Stimulated activated CD8-positive, alpha-beta memory T cell treated with anti-CD3 and anti-CD28 coated beads, Interleukin-7, amount 100 ng/mL, for 48 hours (primary cell): ENCODE results near the gene GSC2.

Experiments
- DNase-seq, 2 donors: peaks; one replicate each; pipeline ENCODE4 v3.0.0-alpha.2; 2020; ENCODE audit warnings: low read depth in 1 of 2; ENCODE audit errors: extremely low read depth in 1 of 2

The GSC2 gene

GRCh38 chr22:19178657-19179496 lies 28.8 kb upstream of the GSC2 start, which contains the start of gene SLC25A1:
Gene SLC25A1, minus strand, starts transcription at chr22:19178736. Its CDS starts 63 bp downstream, at chr22:19178673.
- peak; percentile 80 to 86 for DNase-seq

DNA sequence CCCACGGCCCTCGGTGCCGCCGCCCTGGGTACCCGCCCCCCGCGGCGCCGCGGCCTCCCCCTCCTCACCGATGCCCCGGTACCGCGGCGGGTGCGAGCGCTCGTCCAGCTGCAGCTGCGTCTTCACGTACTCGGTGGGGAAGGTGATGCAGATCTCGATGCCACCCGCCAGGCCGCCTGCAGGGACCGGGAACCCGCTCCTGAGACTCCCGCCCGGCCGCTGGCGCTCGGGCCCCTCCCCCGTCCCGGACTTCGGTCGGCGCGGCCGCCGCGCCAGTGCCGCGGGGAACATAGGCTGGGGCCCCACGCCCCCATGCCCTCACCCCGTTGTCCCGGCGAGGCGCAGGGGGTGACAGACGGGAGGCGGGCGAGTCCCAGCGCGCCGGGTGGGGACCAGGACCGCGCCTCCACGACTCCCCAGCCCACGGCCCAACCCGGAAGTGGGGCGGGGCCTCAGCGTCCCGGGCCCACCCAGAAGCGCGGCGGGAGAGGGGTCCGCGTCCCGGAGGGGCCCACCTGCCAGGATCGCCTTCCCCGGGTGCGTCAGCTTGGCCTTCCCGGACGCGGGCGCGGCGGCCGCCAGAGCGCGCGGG lies 28.1 kb upstream of the GSC2 start:
- peak in 1 of 2 donors; percentile 37 for DNase-seq

GRCh38 chr22:19177164-19178064 lies 27.3 kb upstream of the GSC2 start:
- no peak for DNase-seq

DNA sequence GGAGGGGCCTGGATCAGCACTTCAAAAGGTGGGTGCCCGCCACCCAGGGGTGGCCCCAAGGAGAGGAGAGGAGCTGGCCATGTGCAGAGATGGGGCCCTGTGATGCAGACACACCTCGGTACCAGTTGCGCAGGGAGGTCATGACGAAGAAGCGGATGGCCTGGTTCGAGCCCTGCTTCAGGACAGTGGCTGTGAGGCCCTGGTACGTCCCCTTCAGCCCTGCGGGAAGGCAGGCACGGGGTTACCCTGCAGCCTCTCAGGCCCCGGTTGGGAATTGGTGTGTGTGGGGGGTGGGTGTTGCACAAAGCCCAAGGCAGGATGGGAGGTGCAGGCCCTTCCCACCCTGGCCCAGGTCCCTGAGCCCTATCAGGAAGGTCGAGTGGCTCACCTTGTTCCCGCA lies 26.6 kb upstream of the GSC2 start:
- no peak for DNase-seq

DNA sequence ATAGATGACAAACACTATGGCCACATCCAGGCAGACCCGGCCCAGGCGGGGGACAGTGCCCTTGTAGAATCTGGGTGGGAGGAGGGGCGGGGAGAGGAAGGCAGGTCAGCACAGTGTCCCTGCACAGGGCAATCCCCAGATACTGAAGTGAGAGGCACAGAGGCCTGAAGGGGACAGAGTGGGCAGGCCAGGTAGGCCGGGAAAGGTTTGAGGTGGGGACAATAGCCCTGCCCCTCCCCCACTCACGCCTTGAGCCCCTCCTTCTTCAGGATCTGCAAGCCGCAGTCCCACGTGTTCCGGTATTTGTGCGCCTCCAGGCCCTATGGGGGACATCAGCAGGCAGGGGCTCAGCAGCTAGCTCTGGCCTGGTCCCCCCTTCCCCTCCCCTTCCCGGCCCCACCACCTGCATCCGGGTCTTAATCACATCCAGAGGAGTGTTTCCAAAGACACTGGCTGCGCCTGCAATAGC lies 26.1 kb upstream of the GSC2 start:
- DNase-seq = no peak

DNA sequence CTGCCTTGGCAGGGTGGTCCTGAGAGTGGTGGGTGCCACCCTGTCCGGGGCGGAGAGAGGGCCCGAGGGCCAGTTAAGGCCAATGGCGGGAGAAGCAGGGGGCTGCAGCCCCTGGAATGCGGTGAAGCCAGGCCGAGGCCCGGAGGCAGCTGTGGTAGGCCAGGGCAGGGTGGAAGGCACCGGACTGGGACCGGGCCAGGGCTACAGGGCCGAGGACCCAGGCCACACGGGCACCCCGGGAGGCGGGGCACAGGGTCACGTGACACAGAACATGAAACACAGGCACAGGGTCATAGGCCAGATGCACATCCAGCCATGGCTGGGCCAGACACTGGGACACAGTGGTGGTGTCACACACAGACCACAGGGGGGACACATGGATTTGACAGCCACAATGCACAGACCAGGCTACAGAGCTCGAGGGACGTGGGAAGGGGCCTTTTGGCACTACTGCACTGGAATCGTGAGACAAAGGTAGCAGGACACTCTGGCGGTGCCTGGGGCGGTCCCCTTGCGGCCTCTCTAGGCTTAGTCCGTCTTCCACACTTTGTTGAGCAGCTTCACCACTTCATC lies 25.6 kb upstream of the GSC2 start:
- no peak for DNase-seq

GRCh38 chr22:19175026-19175601 lies 25.0 kb upstream of the GSC2 start:
- DNase-seq = no peak

GRCh38 chr22:19174106-19175025 lies 24.3 kb upstream of the GSC2 start:
- no peak for DNase-seq

DNA sequence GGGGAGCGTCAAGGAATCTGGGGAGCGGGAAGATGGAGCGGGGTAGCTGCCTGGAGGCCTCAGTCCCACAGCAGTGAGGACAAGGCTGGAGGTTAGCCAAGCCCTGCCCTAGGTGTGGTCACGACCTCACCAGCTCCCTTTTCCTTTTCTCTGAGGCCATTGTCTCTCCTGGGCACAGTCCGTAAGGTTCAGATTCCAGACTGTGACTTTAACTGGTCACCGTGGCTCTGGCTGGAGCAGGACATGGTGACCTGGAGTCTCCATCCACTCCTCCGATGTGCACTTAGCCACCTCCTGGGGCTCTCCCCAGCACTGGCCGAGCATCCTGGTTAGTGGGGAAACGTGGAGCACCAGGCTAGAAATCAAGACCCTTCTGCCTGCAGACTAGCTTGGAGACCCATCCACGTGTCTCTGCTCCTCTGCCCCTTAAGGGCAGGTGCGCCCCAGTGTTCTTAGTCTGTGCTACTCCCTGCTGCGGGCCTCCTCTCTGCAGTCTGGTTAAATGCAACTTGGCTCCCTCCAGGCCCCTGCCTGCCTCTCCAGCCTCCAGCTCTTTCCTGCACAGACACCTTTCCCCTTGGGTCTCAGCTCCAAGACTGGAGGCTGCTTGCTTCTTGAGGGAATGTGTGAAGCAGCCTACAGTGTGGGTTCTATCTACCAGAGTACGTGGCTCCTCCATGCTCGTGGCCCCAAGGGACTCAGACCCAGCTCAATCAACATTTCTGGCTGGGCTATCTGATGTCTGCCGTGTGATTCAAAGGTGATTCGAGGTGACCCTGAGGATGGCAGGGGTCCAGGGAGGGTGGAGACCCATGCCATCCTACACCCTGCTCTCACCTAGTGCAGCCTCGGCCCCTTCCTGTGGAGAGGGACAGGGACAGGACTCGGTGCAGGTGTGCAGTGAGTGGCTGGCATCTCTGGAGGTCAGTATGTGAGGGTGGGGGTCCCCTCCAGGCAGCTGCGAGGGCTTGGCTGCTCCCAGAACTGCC lies 23.2 kb upstream of the GSC2 start:
- no peak for DNase-seq

DNA sequence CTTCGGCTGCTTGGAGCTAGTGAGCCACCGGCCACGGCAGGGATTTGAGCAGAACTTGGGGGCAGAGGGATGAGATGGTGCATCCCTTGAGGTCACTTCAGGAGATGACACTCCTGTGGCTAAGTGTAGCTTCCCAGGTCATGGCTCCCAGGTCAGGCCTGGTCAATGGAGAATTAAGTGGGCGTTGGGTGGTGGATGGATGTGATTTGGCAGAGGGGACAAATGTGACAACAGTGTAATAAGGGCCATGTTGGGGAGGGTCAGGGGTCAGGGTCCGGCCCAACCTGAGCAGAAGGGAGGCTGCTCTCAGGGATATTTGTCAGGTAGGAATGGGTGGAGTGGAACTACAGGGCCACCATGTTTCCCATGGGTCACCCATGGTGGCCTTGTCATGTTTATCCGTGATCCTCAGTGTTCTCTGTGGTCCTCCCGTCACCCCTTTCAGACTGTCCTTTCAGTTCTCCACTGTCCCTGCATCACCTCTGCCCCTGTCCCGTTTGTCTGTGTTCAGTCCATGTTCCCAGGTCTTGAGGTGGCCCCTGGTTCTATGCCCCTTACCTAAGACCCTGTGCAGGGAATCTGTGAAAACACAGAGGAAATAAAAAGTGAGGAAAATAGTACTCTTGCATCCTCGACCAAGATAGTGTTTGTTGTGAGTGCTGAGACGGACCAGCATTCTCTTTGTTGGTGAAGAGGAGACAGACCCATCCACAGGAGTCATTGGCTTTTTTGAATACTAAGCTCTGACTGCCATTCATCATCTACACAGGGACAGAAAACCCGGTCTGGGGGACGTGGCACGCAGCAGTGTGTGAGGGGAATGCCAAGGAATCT lies 22.3 kb upstream of the GSC2 start:
- no peak for DNase-seq

DNA sequence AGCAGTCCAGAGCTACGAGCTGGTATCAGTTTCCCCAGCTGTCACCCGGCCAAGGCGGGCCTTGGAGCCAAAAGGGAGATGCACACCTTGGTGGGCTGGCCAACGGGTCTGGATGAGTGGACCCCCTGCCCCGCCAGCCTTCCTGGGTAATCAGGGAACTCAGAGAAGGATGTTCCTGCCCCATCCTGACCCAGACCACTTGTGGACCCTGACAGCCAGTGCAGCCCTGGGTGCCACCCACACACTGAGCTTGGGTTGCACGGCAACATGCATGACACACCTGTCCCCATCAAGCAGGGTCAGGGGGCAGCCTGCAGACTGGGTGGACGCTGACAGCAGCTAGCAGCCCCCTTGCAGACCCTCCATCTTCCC lies 19.8 kb upstream of the GSC2 start:
- DNase-seq = no peak

- DNase-seq = no peak
Observed at GRCh38 chr22:19169002-19169946, 19.2 kb upstream of the GSC2 start.

DNA sequence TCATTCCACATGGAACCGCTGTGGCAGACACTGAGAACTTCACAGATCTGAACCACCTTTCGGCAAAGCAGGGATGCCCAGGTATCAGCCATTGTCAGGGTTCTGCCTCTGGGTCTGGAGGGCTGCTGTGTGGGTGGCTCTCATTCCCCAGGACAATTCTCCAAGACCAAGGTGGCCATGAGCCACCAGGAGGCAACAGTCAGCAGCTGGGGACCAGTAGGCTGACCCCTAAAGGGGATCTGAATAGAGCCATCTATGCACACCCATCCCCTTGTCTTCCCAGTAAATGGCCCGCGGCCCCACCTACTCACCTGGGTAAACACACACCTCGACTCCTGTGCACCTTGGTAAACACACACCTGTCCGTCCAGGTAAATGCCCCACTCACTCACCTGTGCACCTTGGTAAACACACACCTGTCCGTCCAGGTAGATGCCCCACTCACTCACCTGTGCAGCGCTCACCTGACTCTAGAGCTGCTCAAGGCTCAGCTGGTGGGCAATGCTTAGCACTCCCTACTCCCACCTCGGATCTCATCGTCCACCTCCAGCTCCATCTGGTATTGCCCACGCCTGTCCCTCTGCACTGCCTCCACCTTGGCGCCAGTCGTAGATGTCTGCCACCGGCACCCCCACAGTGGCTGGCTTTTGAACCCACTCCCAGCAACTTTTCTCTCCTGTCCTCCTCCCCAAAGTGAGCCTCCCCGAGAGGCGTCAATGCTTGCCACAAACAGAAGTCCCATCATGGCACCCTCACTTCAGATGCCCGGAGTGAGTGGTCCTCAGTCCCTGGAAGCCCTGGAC lies 18.2 kb upstream of the GSC2 start:
- no peak for DNase-seq

DNA sequence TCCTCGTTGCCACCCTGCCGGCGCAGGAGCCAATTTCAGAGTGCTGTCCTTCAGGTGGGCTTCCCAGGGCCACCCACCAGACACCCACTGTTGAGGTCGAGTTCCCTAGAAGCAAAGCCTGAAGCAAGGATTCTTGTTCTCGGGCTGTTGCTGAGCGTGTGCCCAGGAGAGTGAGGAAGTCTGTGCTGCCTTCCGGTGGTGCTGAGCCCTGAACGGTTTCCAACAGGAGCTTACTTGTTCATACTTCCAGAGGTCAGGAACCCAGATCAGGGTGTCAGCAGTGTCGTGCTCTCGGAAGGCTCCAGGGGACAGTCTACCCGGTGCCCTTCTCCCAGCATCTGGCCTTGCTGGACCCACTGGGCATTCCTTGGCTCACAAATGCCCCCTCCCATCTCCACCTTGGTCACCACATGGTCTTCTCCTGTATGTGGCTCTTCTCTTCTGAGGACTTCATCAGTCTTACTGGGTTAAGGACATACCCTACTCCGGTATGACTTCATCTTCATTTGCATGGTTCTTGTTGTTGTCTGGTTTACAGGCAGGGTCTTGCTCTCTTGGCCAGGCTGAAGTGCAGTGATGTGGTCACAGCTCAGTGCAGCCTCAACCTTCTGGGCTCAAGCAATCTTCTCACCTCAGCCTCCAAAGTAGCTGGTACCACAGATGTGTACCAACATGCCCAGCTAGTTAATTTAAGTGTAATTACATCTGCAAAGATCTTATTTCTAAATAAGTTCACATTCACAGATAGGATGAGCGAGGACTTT lies 17.2 kb upstream of the GSC2 start:
- DNase-seq = no peak

GRCh38 chr22:19166421-19166820 lies 16.3 kb upstream of the GSC2 start:
- no peak for DNase-seq
